Activated T-cell treated with anti-CD3 and anti-CD28 coated beads, Interleukin-2, amount 50 U/mL, for 4 hours (primary cell): ENCODE results near the gene RNF207. TPM values are rescaled to one million over a fixed set of nuclear protein-coding genes. Genes with fewer than 3 reads are reported as not detected.

Experiments
- ATAC-seq, 2 donors: fragments of 200-7000 bp; cut with Tn5 transposase; one replicate each; pipeline ENCODE4 v1.10.0; 2021
- DNase-seq: peaks from one replicate; pipeline ENCODE4 v3.0.0-alpha.2; 2020
- H3K27me3 Mint-ChIP-seq: one replicate; pipeline ENCODE4 v1.8.0; 2021; ENCODE audit warnings: low read depth, mixed read lengths
- H3K36me3 Mint-ChIP-seq: one replicate; pipeline ENCODE4 v1.8.0; 2022; ENCODE audit warnings: mixed read lengths; ENCODE audit not compliant: insufficient read depth
- H3K4me1 Mint-ChIP-seq: one replicate; pipeline ENCODE4 v1.8.0; 2021; ENCODE audit warnings: low read depth, mixed read lengths
- H3K4me3 Mint-ChIP-seq: one replicate; pipeline ENCODE4 v1.8.0; 2021; ENCODE audit warnings: mild to moderate bottlenecking, moderate library complexity, mixed read lengths
- H3K9me3 Mint-ChIP-seq: one replicate; pipeline ENCODE4 v1.8.0; 2021; ENCODE audit warnings: mixed read lengths
- total RNA-seq, 3 donors: library from RNA; stranded (reverse); gene quantifications; one replicate each; pipeline ENCODE4 v1.2.1, GENCODE V29; 2021

Gene RNF207, protein sequence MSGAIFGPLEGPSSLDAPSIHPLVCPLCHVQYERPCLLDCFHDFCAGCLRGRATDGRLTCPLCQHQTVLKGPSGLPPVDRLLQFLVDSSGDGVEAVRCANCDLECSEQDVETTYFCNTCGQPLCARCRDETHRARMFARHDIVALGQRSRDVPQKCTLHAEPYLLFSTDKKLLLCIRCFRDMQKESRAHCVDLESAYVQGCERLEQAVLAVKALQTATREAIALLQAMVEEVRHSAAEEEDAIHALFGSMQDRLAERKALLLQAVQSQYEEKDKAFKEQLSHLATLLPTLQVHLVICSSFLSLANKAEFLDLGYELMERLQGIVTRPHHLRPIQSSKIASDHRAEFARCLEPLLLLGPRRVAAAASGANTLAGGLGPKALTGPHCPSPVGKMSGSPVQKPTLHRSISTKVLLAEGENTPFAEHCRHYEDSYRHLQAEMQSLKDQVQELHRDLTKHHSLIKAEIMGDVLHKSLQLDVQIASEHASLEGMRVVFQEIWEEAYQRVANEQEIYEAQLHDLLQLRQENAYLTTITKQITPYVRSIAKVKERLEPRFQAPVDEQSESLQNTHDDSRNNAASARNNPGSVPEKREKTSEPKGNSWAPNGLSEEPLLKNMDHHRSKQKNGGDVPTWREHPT
- total RNA-seq, result 10 to 100 TPM in 2 of 3 donors, 1 to 10 TPM in 1; 9.9 to 18.8 (median 12.0) TPM

GRCh38 chr1:6205849-6206519, at the start of gene RNF207:
Gene RNF207 (plus strand): TSS chr1:6206119. CDS start chr1:6206536, 417 bp downstream.
- peak; percentile 76 to 78 for ATAC-seq
- peak; percentile 41 for DNase-seq
- H3K4me1 Mint-ChIP-seq, result peaks cover 12% of the 10 kb centered on the region

GRCh38 chr1:6157132-6157527, 48.8 kb upstream of the RNF207 start:
- ATAC-seq (no peak), DNase-seq (no peak)
- peaks cover 1% of the 10 kb centered on the region for H3K4me1 Mint-ChIP-seq
- H3K27me3 Mint-ChIP-seq, result peaks cover 24% of the 10 kb centered on the region
- H3K4me3 Mint-ChIP-seq, result no peak overlapping the region
- no peaks in the 10 kb centered on the region for H3K9me3 Mint-ChIP-seq
- H3K36me3 Mint-ChIP-seq, result no peaks in the 10 kb centered on the region

More at GRCh38 chr1:6205849-6206519, at the start of gene RNF207:
- no peaks in the 10 kb centered on the region for H3K36me3 Mint-ChIP-seq
- H3K4me3 Mint-ChIP-seq, result peak within 1 kb of the TSS; percentile 77
- H3K9me3 Mint-ChIP-seq, result no peaks in the 10 kb centered on the region
- H3K27me3 Mint-ChIP-seq, result peaks cover 20% of the 10 kb centered on the region

GRCh38 chr1:6157528-6158174, 48.3 kb upstream of the RNF207 start:
- ATAC-seq (peak; percentile 68 to 81), DNase-seq (no peak)
- peaks cover 27% of the 10 kb centered on the region for H3K27me3 Mint-ChIP-seq
- no peak overlapping the region for H3K4me3 Mint-ChIP-seq
- H3K4me1 Mint-ChIP-seq, result peaks cover 1% of the 10 kb centered on the region
- no peaks in the 10 kb centered on the region for H3K36me3 Mint-ChIP-seq
- no peaks in the 10 kb centered on the region for H3K9me3 Mint-ChIP-seq

DNA sequence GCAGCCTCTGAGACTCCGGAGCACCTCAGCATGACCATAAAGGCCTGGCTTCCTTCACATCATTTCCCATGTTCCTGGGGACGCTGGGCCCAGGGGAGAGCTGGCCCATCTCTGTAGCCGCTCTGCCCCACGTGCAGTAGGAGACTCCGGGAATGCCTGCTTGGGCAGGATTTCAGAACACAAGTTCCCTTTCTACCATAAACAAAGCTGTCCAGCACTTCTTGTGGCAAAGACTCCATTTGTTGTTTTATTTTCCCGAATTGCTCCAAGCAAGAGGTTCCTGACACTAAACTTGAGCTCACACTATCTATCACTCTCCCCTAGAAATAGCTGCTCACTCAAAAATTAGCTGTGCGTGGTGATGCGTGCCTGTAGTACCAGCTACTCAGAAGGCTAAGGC, 47.7 kb upstream of the RNF207 start:
- no peaks in the 10 kb centered on the region for H3K9me3 Mint-ChIP-seq
- ATAC-seq, result no peak

DNA sequence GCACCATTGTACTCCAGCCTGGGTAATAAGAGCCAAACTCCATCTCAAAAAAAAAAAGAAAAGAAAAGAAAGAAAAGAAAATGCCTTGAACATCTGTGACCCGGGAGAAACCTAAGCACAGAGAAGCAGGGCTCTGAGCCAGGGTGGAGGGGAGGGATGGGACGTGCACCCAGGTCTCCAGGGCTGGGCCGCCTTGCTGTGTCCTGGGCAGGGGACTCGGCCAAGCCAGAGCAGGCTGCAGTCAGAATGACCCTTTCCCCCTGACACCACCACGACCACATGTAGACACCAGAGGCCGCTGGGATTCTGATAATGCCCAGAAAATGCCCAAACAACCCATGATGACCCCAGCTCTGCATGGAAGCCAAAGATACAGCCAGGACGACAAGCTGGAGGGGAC, 43.6 kb upstream of the RNF207 start:
- Mint-ChIP-seq H3K4me3 (no peak overlapping the region), H3K36me3 (no peaks in the 10 kb centered on the region), H3K9me3 (no peaks in the 10 kb centered on the region), H3K27me3 (peaks cover 45% of the 10 kb centered on the region), H3K4me1 (no peaks in the 10 kb centered on the region)
- ATAC-seq, result no peak
- DNase-seq, result no peak

More for the DNA sequence above, 47.7 kb upstream of the RNF207 start:
- Mint-ChIP-seq H3K27me3 (peaks cover 28% of the 10 kb centered on the region), H3K36me3 (no peaks in the 10 kb centered on the region), H3K4me3 (no peak overlapping the region), H3K4me1 (peaks cover 1% of the 10 kb centered on the region)
- DNase-seq, result no peak

DNA sequence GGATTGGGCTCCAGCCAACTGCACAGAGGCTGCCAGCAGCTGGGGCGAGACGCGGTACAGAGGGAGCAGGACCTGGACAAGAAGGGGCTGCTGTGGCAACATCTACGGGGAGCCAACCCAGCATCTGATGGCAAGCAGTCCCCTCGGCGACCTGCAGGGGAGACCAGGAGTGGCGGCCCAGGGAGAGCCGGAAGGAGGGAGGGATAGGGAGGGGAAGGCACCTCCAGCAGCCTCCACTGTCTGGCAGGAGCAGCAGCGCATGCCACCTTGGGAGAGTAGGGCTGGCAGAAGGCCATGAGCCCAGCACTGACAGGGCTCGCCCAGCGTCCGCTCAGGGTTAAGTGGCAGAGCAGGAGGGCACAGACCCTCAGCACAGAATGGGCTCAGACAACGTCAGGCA, 43.1 kb upstream of the RNF207 start:
- Mint-ChIP-seq H3K27me3 (peaks cover 48% of the 10 kb centered on the region), H3K4me3 (no peak overlapping the region), H3K9me3 (no peaks in the 10 kb centered on the region), H3K4me1 (no peaks in the 10 kb centered on the region), H3K36me3 (no peaks in the 10 kb centered on the region)
- no peak for DNase-seq
- ATAC-seq, result no peak

- ATAC-seq, result no peak
- Mint-ChIP-seq H3K27me3 (peaks cover 47% of the 10 kb centered on the region), H3K36me3 (no peaks in the 10 kb centered on the region), H3K4me1 (no peaks in the 10 kb centered on the region), H3K9me3 (no peaks in the 10 kb centered on the region), H3K4me3 (no peak overlapping the region)
- DNase-seq, result no peak
Observed at GRCh38 chr1:6163191-6163972, 42.5 kb upstream of the RNF207 start.

DNA sequence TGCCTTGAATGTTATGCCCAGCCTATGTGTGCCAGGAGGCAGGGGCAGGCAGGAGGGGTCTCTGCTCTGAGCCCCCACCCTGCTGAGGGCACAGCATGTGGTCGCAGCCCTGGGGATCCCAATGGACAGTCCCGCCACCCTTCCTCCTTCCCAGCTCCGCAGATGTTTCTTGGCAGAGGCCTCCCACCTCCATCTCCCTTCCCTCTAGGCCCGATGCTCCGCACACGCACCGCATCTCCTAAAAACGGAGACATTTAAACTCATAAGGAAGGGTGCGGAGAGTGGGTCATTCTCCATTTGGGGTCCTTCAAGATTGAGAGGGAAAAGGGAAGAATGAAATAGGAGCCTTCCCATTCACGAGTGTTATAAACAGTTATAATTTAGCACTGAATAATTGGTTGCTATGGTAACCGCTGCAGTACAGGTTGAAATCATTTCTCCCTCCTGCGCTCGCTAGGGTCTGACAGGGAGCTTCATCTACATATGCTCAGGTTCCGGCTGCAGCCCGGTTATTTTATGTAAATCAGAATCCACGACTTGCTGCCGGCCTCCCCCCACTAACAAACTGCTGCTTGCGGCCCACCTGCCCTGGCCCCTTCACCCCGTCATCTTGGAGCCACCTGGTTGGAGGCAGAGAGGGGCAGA, 41.8 kb upstream of the RNF207 start:
- H3K36me3 Mint-ChIP-seq, result no peaks in the 10 kb centered on the region
- no peaks in the 10 kb centered on the region for H3K9me3 Mint-ChIP-seq
- no peak for ATAC-seq
- H3K4me3 Mint-ChIP-seq, result no peak overlapping the region
- H3K4me1 Mint-ChIP-seq, result no peaks in the 10 kb centered on the region
- peaks cover 46% of the 10 kb centered on the region for H3K27me3 Mint-ChIP-seq
- DNase-seq, result no peak

- Mint-ChIP-seq H3K9me3 (no peaks in the 10 kb centered on the region), H3K4me1 (no peaks in the 10 kb centered on the region), H3K27me3 (peaks cover 39% of the 10 kb centered on the region), H3K4me3 (no peak overlapping the region), H3K36me3 (no peaks in the 10 kb centered on the region)
- DNase-seq (no peak), ATAC-seq (no peak)
Observed at GRCh38 chr1:6165027-6165426, 40.9 kb upstream of the RNF207 start.

GRCh38 chr1:6165441-6165985, 40.4 kb upstream of the RNF207 start:
- DNase-seq (no peak), ATAC-seq (no peak)
- Mint-ChIP-seq H3K4me3 (no peak overlapping the region), H3K36me3 (no peaks in the 10 kb centered on the region), H3K27me3 (peaks cover 38% of the 10 kb centered on the region), H3K4me1 (no peaks in the 10 kb centered on the region), H3K9me3 (no peaks in the 10 kb centered on the region)

DNA sequence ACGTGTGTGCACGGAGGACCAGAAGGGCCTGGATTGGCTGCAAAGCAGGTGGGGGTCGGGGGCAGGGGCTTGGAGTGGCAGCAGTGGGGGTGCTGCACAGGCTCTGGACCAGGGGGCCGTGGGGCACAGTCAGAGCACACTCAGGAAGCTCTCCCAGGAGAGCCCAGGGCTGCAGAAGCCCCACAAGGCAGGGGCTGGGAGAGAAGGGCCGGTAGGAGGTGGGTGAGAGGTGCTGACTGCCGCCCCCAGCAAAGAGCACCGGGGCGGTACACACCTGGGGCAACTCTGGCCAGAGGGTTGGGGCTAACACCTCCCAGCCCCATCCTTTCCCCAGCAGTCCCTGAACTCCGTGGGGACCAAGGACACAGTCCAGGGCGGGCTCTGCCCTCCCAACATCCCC, 39.7 kb upstream of the RNF207 start:
- no peak for DNase-seq
- Mint-ChIP-seq H3K27me3 (peaks cover 34% of the 10 kb centered on the region), H3K4me1 (no peaks in the 10 kb centered on the region), H3K9me3 (no peaks in the 10 kb centered on the region), H3K4me3 (no peak overlapping the region), H3K36me3 (no peaks in the 10 kb centered on the region)
- no peak for ATAC-seq

GRCh38 chr1:6166655-6167390, 39.1 kb upstream of the RNF207 start:
- no peak for ATAC-seq
- no peaks in the 10 kb centered on the region for H3K4me1 Mint-ChIP-seq
- peaks cover 38% of the 10 kb centered on the region for H3K27me3 Mint-ChIP-seq
- no peak overlapping the region for H3K4me3 Mint-ChIP-seq
- H3K36me3 Mint-ChIP-seq, result no peaks in the 10 kb centered on the region
- no peaks in the 10 kb centered on the region for H3K9me3 Mint-ChIP-seq
- DNase-seq, result no peak
